Thoracic aorta (tissue), 2 donors: ENCODE measurements around the gene DAAM1. TPM values are rescaled to one million over a fixed set of nuclear protein-coding genes. Genes with fewer than 3 reads are reported as not detected.

Source experiments
- ATAC-seq: fragments of 150-250 bp; one replicate; pipeline ENCODE4 v1.8.0; 2017; ENCODE audit warnings: low read depth; ENCODE audit not compliant: insufficient number of reproducible peaks, low FRiP score
- DNase-seq: peaks from one replicate; pipeline ENCODE4 v3.0.0-alpha.2; 2020; ENCODE audit warnings: low spot score
- H3K27ac ChIP-seq, 2 donors: fragments of 200-600 bp; sonication (generic); 1 replicate in 1 of 2; 2 replicates in 1 of 2; pipeline ENCODE4 v1.5.1; 2016; ENCODE audit warnings: mild to moderate bottlenecking in 2 of 2, moderate library complexity in 2 of 2
- H3K27me3 ChIP-seq: fragments of 200-600 bp; sonication (generic); replicated peaks from 2 replicates; pipeline ENCODE4 v1.6.0; 2016; ENCODE audit warnings: mild to moderate bottlenecking; ENCODE audit not compliant: insufficient read depth
- H3K36me3 ChIP-seq: fragments of 200-600 bp; sonication (generic); one replicate; pipeline ENCODE4 v1.5.1; 2016
- H3K4me1 ChIP-seq, 2 donors: fragments of 200-600 bp; sonication (generic); 1 replicate in 1 of 2; 2 replicates in 1 of 2; pipeline versions ENCODE4 v1.5.1 to v1.6.0; 2016; ENCODE audit warnings: low read depth in 2 of 2, mild to moderate bottlenecking in 1 of 2; ENCODE audit not compliant: control insufficient read depth in 1 of 2
- H3K4me3 ChIP-seq: fragments of 200-600 bp; sonication (generic); 2 replicates; pipeline ENCODE4 v1.5.1; 2016; ENCODE audit warnings: mild to moderate bottlenecking
- H3K9me3 ChIP-seq: fragments of 200-600 bp; sonication (generic); 2 replicates; pipeline ENCODE4 v1.5.1; 2016
- total RNA-seq, 2 donors: library from RNA; depleted of rRNA; stranded (reverse); fragments of >200 nt; gene quantifications; one replicate each; pipeline versions ENCODE4 v1.1.0 to v1.2.3, GENCODE V29; 2016
- TF ChIP-seq, protein P1 (sequence below): fragments of 200-600 bp; sonication (generic); IDR thresholded peaks from one replicate; pipeline ENCODE4 v1.5.1; 2019; ENCODE audit warnings: antibody characterized with exemption

The DAAM1 gene
- total RNA-seq, 2 donors from 2014 or later, result 35.9 to 56.6 TPM

- TF ChIP-seq, protein P1, sequence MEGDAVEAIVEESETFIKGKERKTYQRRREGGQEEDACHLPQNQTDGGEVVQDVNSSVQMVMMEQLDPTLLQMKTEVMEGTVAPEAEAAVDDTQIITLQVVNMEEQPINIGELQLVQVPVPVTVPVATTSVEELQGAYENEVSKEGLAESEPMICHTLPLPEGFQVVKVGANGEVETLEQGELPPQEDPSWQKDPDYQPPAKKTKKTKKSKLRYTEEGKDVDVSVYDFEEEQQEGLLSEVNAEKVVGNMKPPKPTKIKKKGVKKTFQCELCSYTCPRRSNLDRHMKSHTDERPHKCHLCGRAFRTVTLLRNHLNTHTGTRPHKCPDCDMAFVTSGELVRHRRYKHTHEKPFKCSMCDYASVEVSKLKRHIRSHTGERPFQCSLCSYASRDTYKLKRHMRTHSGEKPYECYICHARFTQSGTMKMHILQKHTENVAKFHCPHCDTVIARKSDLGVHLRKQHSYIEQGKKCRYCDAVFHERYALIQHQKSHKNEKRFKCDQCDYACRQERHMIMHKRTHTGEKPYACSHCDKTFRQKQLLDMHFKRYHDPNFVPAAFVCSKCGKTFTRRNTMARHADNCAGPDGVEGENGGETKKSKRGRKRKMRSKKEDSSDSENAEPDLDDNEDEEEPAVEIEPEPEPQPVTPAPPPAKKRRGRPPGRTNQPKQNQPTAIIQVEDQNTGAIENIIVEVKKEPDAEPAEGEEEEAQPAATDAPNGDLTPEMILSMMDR, result no peak
- Histone ChIP-seq H3K27ac (peak overlapping the region in 1 of 2 donors; percentile 38), H3K4me3 (no peak overlapping the region), H3K4me1 (peaks cover 28 to 98% of the 10 kb centered on the region in 2 donors), H3K9me3 (no peaks in the 10 kb centered on the region), H3K27me3 (no peaks in the 10 kb centered on the region), H3K36me3 (no peaks in the 10 kb centered on the region)
- no peak for ATAC-seq
- DNase-seq, result no peak
Measured at GRCh38 chr14:59341858-59342477, 153.5 kb downstream of the DAAM1 start.

- TF ChIP-seq, protein P1, result no peak
- Histone ChIP-seq H3K36me3 (no peaks in the 10 kb centered on the region), H3K27ac (peak overlapping the region; percentile 6 to 79), H3K4me1 (peaks cover 21 to 98% of the 10 kb centered on the region in 2 donors), H3K9me3 (no peaks in the 10 kb centered on the region), H3K27me3 (no peaks in the 10 kb centered on the region), H3K4me3 (no peak overlapping the region)
- no peak for ATAC-seq
- DNase-seq, result no peak
Measured at GRCh38 chr14:59342516-59343484, 154.3 kb downstream of the DAAM1 start.

DNA sequence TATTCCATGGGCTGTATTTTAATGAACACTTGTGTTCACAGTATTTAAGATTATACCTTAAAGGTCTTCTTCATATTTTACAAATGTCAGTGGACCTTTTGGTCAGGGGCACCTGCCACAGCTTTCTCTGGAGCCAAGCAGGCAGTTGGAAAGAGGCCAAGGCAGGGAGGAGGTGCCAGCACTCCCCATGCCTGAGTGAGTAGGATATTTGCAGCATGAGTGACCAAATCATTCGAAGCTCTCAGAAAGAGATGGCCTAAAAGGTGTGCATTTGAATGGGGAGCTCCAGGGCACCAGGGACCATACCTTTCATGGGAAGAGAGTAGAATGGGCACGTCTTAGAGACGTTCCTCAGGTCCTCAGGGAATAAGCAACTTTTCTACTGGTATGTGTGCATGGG is 155.1 kb downstream of the DAAM1 start:
- no peak for DNase-seq
- no peaks in the 10 kb centered on the region for H3K36me3 ChIP-seq
- peak overlapping the region; percentile 6 to 79 for H3K27ac ChIP-seq
- no peaks in the 10 kb centered on the region for H3K9me3 ChIP-seq
- no peak overlapping the region for H3K4me3 ChIP-seq
- H3K27me3 ChIP-seq, result no peaks in the 10 kb centered on the region
- ATAC-seq, result no peak
- H3K4me1 ChIP-seq, result peaks cover 13 to 98% of the 10 kb centered on the region in 2 donors
- TF ChIP-seq, protein P1, result no peak

GRCh38 chr14:59344016-59344415 is 155.5 kb downstream of the DAAM1 start:
- Histone ChIP-seq H3K36me3 (no peaks in the 10 kb centered on the region), H3K4me3 (no peak overlapping the region), H3K27ac (peak overlapping the region; percentile 6 to 79), H3K9me3 (no peaks in the 10 kb centered on the region), H3K27me3 (no peaks in the 10 kb centered on the region), H3K4me1 (peaks cover 16 to 98% of the 10 kb centered on the region in 2 donors)
- TF ChIP-seq, protein P1, result no peak
- ATAC-seq (no peak), DNase-seq (no peak)
